Ishikawa (cell line): ENCODE data around the gene KLF6.
A peak's percentile ranks its signal among the peaks of the same experiment; 100 is the strongest.

Experiments used
- CEBPB ChIP-seq: IDR thresholded peaks from 2 replicates; pipeline ENCODE4 v1.6.1; 2012
- CREB1 ChIP-seq: IDR thresholded peaks from 2 replicates; pipeline ENCODE4 v1.6.1; 2012; ENCODE audit warnings: low read depth
- EGR1 ChIP-seq: IDR thresholded peaks from 2 replicates; pipeline ENCODE4 v1.6.1; 2012
- EP300 ChIP-seq: IDR thresholded peaks from 2 replicates; pipeline ENCODE4 v1.6.1; 2012; ENCODE audit warnings: borderline replicate concordance
- FOXM1 ChIP-seq: IDR thresholded peaks from 2 replicates; pipeline ENCODE4 v1.6.1; 2012; ENCODE audit warnings: low read depth, borderline replicate concordance
- NFIC ChIP-seq: IDR thresholded peaks from 2 replicates; pipeline ENCODE4 v1.6.1; 2012
- RAD21 ChIP-seq: IDR thresholded peaks from 2 replicates; pipeline ENCODE4 v1.6.1; 2012; ENCODE audit warnings: low read depth
- TAF1 ChIP-seq: IDR thresholded peaks from 2 replicates; pipeline ENCODE4 v1.6.1; 2012; ENCODE audit warnings: low read depth, mild to moderate bottlenecking
- TCF12 ChIP-seq: IDR thresholded peaks from 2 replicates; pipeline ENCODE4 v1.6.1; 2012; ENCODE audit warnings: low read depth
- TEAD4 ChIP-seq: IDR thresholded peaks from 2 replicates; pipeline ENCODE4 v1.6.1; 2012
- YY1 ChIP-seq: IDR thresholded peaks from 2 replicates; pipeline ENCODE4 v1.6.1; 2012; ENCODE audit warnings: low read depth
- ZBTB7A ChIP-seq: IDR thresholded peaks from 2 replicates; pipeline ENCODE4 v1.6.1; 2012; ENCODE audit warnings: low read depth
- TF ChIP-seq, protein P1 (sequence below): IDR thresholded peaks from 2 replicates; pipeline ENCODE4 v1.6.1; 2012
- TF ChIP-seq, protein P2 (sequence below): IDR thresholded peaks from 2 replicates; pipeline ENCODE4 v1.6.1; 2012; ENCODE audit warnings: low read depth, mild to moderate bottlenecking
- TF ChIP-seq, protein P3 (sequence below): IDR thresholded peaks from 2 replicates; pipeline ENCODE4 v1.6.1; 2012

Gene KLF6

DNA sequence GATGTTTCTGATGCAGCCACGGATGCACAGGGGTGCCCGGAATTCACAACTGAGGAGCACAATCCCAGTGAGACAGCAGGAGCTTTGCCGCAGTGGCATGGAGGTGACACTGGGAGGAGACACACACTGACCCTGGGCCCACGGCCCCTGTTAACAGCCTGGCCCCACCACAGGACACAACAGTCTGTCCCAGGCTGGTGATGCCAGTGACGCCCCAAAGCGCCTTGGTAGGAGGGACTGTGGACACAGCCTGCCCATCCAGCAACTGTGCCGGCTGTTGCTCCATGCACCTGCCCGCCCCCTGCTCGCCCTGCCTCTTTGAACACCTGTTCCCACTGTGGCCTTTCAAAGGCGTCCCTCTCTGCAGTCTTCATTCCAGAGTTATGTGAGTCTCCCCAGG is 49.8 kb downstream of the KLF6 start:
- TF ChIP-seq ZBTB7A (no peak), TAF1 (no peak), RAD21 (peak; percentile 7; the same call in 1 of the 2 replicates)

DNA sequence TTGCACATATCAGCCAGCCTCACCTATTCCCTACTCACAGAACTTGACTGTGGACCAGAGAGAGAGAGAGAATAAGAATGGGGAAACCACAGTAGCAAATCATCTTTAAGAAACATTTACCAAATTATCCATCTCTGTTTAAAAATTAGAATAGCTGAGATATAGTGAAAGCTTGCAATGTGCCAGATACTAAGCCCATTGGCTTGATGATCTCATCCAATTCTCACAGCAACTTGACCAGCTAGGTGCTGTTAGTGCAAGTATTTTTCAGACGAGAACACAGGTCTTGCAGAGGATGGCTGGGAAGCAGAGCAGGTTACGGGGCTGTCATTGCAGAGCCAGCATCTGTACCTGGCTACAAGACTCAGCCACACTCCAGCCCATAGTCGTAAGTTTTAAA is 50.9 kb downstream of the KLF6 start:
- TF ChIP-seq, protein P1, sequence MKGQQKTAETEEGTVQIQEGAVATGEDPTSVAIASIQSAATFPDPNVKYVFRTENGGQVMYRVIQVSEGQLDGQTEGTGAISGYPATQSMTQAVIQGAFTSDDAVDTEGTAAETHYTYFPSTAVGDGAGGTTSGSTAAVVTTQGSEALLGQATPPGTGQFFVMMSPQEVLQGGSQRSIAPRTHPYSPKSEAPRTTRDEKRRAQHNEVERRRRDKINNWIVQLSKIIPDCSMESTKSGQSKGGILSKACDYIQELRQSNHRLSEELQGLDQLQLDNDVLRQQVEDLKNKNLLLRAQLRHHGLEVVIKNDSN = no peak
- TF ChIP-seq TAF1 = no peak
- TF ChIP-seq EP300 = no peak

DNA sequence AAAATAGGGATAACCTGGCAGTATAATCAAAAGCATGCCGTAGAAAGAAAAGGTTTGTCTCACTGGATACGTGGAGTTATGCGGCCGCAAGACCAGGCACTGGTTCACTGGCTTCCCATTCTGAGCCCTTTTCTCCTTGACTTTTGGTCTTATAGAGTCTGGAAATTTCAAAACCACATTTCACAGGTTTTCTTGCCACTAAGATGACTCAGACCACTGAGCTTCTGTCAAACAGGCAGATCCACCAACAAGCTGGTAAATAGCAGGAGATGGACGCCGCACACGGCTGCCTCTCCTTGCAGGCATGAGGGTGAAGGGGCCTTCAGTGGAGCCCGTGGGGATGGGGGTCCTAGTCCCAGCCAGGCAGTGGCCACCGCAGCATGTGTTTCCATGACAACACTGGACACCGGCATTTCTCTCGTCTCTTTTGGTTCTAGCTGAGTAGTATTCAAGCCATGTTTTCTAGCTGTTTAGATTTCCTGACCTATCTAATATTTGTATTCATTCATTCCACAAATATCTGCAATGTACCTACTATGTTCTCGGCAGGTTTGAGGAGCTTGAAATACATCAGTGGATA is 55.5 kb downstream of the KLF6 start:
- TF ChIP-seq YY1 = no peak
- TF ChIP-seq TAF1 = no peak
- no peak for TF ChIP-seq EGR1
- no peak for TF ChIP-seq RAD21
- no peak for TF ChIP-seq CEBPB
- TF ChIP-seq, protein P1 = no peak
- no peak for TF ChIP-seq TEAD4
- TF ChIP-seq ZBTB7A = no peak
- TF ChIP-seq, protein P2, sequence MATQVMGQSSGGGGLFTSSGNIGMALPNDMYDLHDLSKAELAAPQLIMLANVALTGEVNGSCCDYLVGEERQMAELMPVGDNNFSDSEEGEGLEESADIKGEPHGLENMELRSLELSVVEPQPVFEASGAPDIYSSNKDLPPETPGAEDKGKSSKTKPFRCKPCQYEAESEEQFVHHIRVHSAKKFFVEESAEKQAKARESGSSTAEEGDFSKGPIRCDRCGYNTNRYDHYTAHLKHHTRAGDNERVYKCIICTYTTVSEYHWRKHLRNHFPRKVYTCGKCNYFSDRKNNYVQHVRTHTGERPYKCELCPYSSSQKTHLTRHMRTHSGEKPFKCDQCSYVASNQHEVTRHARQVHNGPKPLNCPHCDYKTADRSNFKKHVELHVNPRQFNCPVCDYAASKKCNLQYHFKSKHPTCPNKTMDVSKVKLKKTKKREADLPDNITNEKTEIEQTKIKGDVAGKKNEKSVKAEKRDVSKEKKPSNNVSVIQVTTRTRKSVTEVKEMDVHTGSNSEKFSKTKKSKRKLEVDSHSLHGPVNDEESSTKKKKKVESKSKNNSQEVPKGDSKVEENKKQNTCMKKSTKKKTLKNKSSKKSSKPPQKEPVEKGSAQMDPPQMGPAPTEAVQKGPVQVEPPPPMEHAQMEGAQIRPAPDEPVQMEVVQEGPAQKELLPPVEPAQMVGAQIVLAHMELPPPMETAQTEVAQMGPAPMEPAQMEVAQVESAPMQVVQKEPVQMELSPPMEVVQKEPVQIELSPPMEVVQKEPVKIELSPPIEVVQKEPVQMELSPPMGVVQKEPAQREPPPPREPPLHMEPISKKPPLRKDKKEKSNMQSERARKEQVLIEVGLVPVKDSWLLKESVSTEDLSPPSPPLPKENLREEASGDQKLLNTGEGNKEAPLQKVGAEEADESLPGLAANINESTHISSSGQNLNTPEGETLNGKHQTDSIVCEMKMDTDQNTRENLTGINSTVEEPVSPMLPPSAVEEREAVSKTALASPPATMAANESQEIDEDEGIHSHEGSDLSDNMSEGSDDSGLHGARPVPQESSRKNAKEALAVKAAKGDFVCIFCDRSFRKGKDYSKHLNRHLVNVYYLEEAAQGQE = no peak
- no peak for TF ChIP-seq EP300
- no peak for TF ChIP-seq FOXM1
- no peak for TF ChIP-seq TCF12
- TF ChIP-seq, protein P3, sequence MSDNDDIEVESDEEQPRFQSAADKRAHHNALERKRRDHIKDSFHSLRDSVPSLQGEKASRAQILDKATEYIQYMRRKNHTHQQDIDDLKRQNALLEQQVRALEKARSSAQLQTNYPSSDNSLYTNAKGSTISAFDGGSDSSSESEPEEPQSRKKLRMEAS = no peak
- no peak for TF ChIP-seq CREB1
- no peak for TF ChIP-seq NFIC

DNA sequence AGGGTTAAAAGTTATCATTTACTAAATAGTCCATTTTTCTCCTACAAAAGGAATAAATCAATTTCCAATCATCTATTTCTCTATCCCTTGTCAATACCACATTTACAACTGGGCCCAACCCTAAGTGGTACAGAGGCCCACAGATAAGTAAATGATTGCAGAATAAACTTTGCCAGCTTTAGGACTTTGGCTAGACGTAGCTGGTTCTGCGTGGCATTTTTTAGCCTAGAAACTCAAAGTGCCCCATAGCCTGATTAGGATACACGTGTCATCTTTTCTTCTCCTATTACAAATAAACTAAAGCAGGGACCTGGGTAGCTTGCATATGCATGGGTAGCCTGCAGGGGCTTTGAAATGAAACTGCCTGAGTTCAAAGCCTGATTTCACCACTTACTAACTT is 56.4 kb downstream of the KLF6 start:
- TF ChIP-seq EP300 = no peak
- TF ChIP-seq YY1 = no peak
- no peak for TF ChIP-seq TAF1
- no peak for TF ChIP-seq CREB1
- no peak for TF ChIP-seq NFIC
- TF ChIP-seq, protein P1 = no peak
- TF ChIP-seq TCF12 = no peak
- TF ChIP-seq EGR1 = no peak
- TF ChIP-seq ZBTB7A = no peak
- no peak for TF ChIP-seq CEBPB

DNA sequence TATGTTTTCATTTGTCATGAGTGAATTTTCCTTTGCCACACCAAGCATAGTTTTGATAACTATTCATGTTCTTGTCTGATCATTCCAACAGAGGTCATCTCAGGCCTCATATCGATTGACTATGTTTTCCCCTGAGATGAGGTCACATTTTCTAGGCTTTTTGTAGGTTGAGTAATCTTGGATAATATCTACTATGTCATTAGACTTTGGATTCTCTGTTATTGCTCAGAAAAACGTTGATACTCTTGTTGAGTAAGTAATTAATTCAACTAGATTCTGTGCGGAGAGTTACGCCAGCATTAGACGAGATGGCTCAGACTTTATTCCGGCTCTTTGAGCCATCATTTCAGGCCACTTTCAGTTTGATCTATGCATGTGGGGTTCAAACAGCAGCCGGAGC is 57.7 kb downstream of the KLF6 start:
- TF ChIP-seq NFIC (no peak), YY1 (no peak), CREB1 (no peak), FOXM1 (no peak), TCF12 (no peak), ZBTB7A (no peak), TAF1 (no peak), RAD21 (no peak), EGR1 (no peak), TEAD4 (no peak), EP300 (no peak), CEBPB (no peak)
- TF ChIP-seq, protein P2 = no peak
- TF ChIP-seq, protein P3 = no peak
- TF ChIP-seq, protein P1 = no peak
